GM13977 (cell line): ENCODE data around the gene GPHN.
"Not testable (repeated sequence)": the region's sequence is repeated elsewhere in the genome, so short reads cannot be mapped to it uniquely, and the experiment has no call there.

ENCODE experiments used
- DNase-seq: peaks from one replicate; pipeline ENCODE4 v3.0.0; 2012; ENCODE audit warnings: low spot score
- CTCF ChIP-seq: IDR thresholded peaks from 2 replicates; pipeline ENCODE4 v1.5.1; 2012; ENCODE audit warnings: mild to moderate bottlenecking, control low read depth; ENCODE audit not compliant: insufficient read depth; ENCODE audit errors: extremely low read depth, missing control alignments
- in situ Hi-C: fragments of 300-500 bp; cut with MboI; formaldehyde crosslinking; loops from one replicate; pipeline ENCODE4 v1.12.0; 2022; ENCODE audit warnings: low sequenced_read_pairs, low pct_unique_long_range_greater_than_20kb, mixed read lengths, inconsistent platforms; ENCODE audit not compliant: unreplicated experiment

GPHN gene

GRCh38 chr14:66496188-66496807 lies 11.6 kb upstream of the GPHN start:
- in situ Hi-C loops, result loop anchor here (25.0 kb wide), 1 partner anchor 616 kb away; no protein-coding TSS in a partner anchor
- DNase-seq, result no peak
- TF ChIP-seq CTCF, result no peak

DNA sequence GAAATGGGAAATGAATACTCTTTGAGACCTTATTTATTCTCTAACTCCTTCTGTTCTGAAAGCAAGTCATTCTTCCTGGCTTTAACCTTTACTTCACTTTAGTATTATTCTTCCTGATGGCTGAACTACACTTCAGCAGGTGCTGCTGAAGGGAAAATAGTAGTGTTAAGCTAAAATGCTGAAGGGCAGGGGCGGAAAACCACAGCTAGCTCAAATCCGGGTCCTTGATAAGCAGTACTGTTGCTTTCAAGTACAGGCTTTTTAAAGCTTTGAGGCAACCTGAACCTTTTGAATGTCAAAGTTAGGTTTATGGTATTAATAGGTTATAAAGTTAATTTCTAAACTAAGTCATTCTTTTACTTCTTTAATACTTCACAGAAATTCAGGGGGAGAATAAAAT lies 11.0 kb upstream of the GPHN start:
- TF ChIP-seq CTCF, result no peak
- in situ Hi-C loops, result loop anchor here (25.0 kb wide), 1 partner anchor 615 kb away; no protein-coding TSS in a partner anchor
- DNase-seq, result no peak

DNA sequence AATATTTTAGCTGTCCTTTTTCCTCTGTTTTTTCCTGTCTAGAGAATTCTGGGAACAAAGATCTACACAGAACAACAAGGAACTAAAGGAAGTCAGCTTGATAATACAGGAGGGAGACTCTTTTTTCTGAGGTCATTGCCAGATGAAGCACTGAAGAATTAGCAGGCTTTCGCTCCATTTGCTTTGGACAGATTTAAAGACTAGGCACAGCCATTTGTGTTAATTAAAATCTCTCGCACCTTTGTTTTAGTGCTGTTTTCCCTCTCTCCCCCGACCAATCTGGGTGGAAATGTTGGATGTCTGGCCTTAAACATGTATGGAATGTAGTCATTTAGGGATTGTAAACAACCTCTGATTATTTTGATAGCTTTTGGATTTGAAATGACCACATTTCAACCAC lies 9.6 kb upstream of the GPHN start:
- DNase-seq, result no peak
- in situ Hi-C loops, result loop anchor here (25.0 kb wide), 1 partner anchor 614 kb away; no protein-coding TSS in a partner anchor
- TF ChIP-seq CTCF, result no peak

- no peak for DNase-seq
- in situ Hi-C loops, result no loop called here
- no peak for TF ChIP-seq CTCF
Measured at GRCh38 chr14:66501592-66501991, 6.4 kb upstream of the GPHN start.

DNA sequence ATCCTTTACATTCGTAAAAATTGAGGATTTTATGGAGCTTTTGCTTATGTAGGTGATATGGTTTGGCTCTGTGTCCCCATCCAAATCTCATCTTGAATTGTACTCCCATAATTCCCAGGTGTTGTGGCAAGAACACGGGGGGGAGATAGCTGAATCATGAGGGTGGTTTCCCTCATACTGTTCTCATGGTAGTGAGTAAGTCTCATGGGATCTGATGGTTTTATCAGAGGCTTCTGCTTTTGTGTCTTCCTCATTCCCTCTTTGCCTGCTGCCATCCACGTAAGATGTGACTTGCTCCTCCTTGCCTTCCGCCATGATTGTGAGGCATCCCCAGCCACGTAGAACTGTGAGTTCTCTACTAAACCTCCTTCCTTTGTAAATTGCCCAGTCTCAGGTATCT lies 5.1 kb upstream of the GPHN start:
- in situ Hi-C loops, DNase-seq: not testable (repeated sequence)

GRCh38 chr14:66503532-66503931 lies 4.4 kb upstream of the GPHN start:
- in situ Hi-C loops, result no loop called here

GRCh38 chr14:66507181-66507721 lies 696 bp upstream of the GPHN start:
- TF ChIP-seq CTCF, result no peak
- in situ Hi-C loops, result no loop called here
- DNase-seq, result no peak

More at GRCh38 chr14:66503532-66503931, 4.4 kb upstream of the GPHN start:
- DNase-seq, result no peak
- no peak for TF ChIP-seq CTCF
